Endothelial cell of umbilical vein (primary cell): ENCODE results near the gene TEDC2. TPM values are rescaled to one million over a fixed set of nuclear protein-coding genes. Genes with fewer than 3 reads are reported as not detected.

Source experiments
- BruUV-seq: library from RNA; stranded (reverse); fragments of 400-500 nt; replicated peaks from 2 replicates; lab custom pipeline; 2021; lab: Mats Ljungman, UMichigan
- CTCF ChIA-PET: fragments of 300-600, 350-600 bp; sonication (Branson Sonifier 250); formaldehyde crosslinking; loops from one replicate; lab custom pipeline; 2021; ENCODE audit warnings: antibody characterized with exemption, inconsistent platforms; lab: Charles Lee
- POLR2A ChIA-PET: fragments of 300-600, 350-600 bp; sonication (Branson Sonifier 250); formaldehyde crosslinking; loops from one replicate; lab custom pipeline; 2021; ENCODE audit warnings: antibody characterized with exemption, inconsistent platforms; lab: Charles Lee
- DNase-seq: peaks from one replicate; pipeline ENCODE4 v3.0.0-alpha.2; 2011; ENCODE audit warnings: low read depth, low spot score
- FAIRE-seq: peaks from 2 replicates; lab custom pipeline; 2011; peaks lifted over from hg19 to GRCh38; lab: Jason Lieb, UNC
- H2AFZ ChIP-seq: 2 replicates; pipeline ENCODE4 v1.6.0; 2012; ENCODE audit warnings: low read depth, low read length, control low read depth, inconsistent platforms
- H3K27ac ChIP-seq: 2 replicates; pipeline ENCODE4 v1.5.1; 2011; ENCODE audit warnings: low read depth, mild to moderate bottlenecking, control low read depth, low read length, moderate library complexity; ENCODE audit not compliant: insufficient read depth
- H3K27me3 ChIP-seq, 2 experiments: 2 replicates each; pipeline versions ENCODE4 v1.6.0 to v1.6.1; 2011; ENCODE audit warnings: low read length in 2 of 2, mixed read lengths in 1 of 2; ENCODE audit not compliant: control insufficient read depth in 2 of 2, insufficient read depth in 2 of 2
- H3K36me3 ChIP-seq, 2 experiments: 2 replicates in 1 of 2; 3 replicates in 1 of 2; pipeline ENCODE4 v1.5.1; 2011; ENCODE audit warnings: low read length in 2 of 2, mild to moderate bottlenecking in 1 of 2, moderate library complexity in 1 of 2; ENCODE audit not compliant: control insufficient read depth in 2 of 2, insufficient read depth in 2 of 2; ENCODE audit errors: extremely low read depth in 1 of 2
- H3K4me1 ChIP-seq: 3 replicates; pipeline ENCODE4 v1.5.1; 2011; ENCODE audit warnings: mild to moderate bottlenecking, low read length; ENCODE audit not compliant: control insufficient read depth, insufficient read depth; ENCODE audit errors: extremely low read depth
- H3K4me2 ChIP-seq: 2 replicates; pipeline ENCODE4 v1.6.1; 2011; ENCODE audit warnings: low read length, control low read depth, mixed read lengths; ENCODE audit not compliant: insufficient read depth
- H3K4me3 ChIP-seq, 3 experiments: fragments of 200-600 bp in 1 of 3; sonication (generic), shearing (Covaris generic) in 1 of 3; replicated peaks in 1 of 3; 2 replicates each; pipeline ENCODE4 v1.5.1; 2011 to 2016; ENCODE audit warnings: control low read depth in 3 of 3, low read length in 3 of 3, mild to moderate bottlenecking in 2 of 3, inconsistent platforms in 1 of 3, low read depth in 1 of 3, moderate library complexity in 1 of 3; ENCODE audit not compliant: insufficient read depth in 1 of 3
- H3K79me2 ChIP-seq: 2 replicates; pipeline ENCODE4 v1.6.0; 2012; ENCODE audit warnings: low read length, inconsistent platforms; ENCODE audit not compliant: control insufficient read depth, insufficient read depth
- H3K9ac ChIP-seq: replicated peaks from 2 replicates; pipeline ENCODE3; 2011; ENCODE audit warnings: low read length, control low read depth; ENCODE audit not compliant: insufficient read depth; ENCODE audit errors: extremely low read depth
- H3K9me1 ChIP-seq: replicated peaks from 3 replicates; pipeline ENCODE4 v1.6.0; 2011; ENCODE audit warnings: mild to moderate bottlenecking, low read length; ENCODE audit not compliant: control insufficient read depth, insufficient read depth; ENCODE audit errors: extremely low read depth
- H3K9me3 ChIP-seq: replicated peaks from 2 replicates; pipeline ENCODE4 v1.5.1; 2012; ENCODE audit warnings: low read length, inconsistent platforms; ENCODE audit not compliant: control insufficient read depth, insufficient read depth
- H4K20me1 ChIP-seq: replicated peaks from 2 replicates; pipeline ENCODE3; 2011; ENCODE audit warnings: mild to moderate bottlenecking, low read length; ENCODE audit not compliant: control insufficient read depth, insufficient read depth; ENCODE audit errors: extremely low read depth
- CTCF ChIP-seq, 2 donors: IDR thresholded peaks; 1 replicate in 1 of 2; 2 replicates in 1 of 2; pipeline ENCODE4 v1.5.1; 2011; ENCODE audit warnings: low read length in 2 of 2, mild to moderate bottlenecking in 2 of 2, moderate library complexity in 2 of 2, control low read depth in 1 of 2, inconsistent platforms in 1 of 2, low read depth in 1 of 2; ENCODE audit not compliant: insufficient read depth in 1 of 2; ENCODE audit errors: extremely low read depth in 1 of 2
- EZH2 ChIP-seq: IDR thresholded peaks from 2 replicates; pipeline ENCODE4 v1.6.1; 2012; ENCODE audit warnings: borderline replicate concordance, low read depth, mild to moderate bottlenecking, moderate library complexity, low read length, inconsistent platforms; ENCODE audit not compliant: severe bottlenecking
- FOS ChIP-seq: IDR thresholded peaks from 2 replicates; pipeline ENCODE4 v1.6.1; 2011; ENCODE audit warnings: mild to moderate bottlenecking, low read length, moderate library complexity, borderline replicate concordance; ENCODE audit not compliant: insufficient read depth
- GATA2 ChIP-seq: IDR thresholded peaks from 2 replicates; pipeline ENCODE4 v1.7.0; 2011; ENCODE audit warnings: low read depth, mild to moderate bottlenecking, moderate library complexity, mixed read lengths, low read length; ENCODE audit not compliant: insufficient read length, insufficient read depth
- JUN ChIP-seq: IDR thresholded peaks from 2 replicates; pipeline ENCODE4 v1.6.1; 2011; ENCODE audit warnings: borderline replicate concordance, low read depth; ENCODE audit not compliant: insufficient read length, insufficient read depth
- MAX ChIP-seq: IDR thresholded peaks from 2 replicates; pipeline ENCODE4 v1.6.1; 2011; ENCODE audit not compliant: insufficient read depth, insufficient read length
- MYC ChIP-seq: IDR thresholded peaks from one replicate; pipeline ENCODE4 v1.6.1; 2011; ENCODE audit warnings: mild to moderate bottlenecking, low read depth, low read length
- POLR2A ChIP-seq: IDR thresholded peaks from 2 replicates; pipeline ENCODE4 v1.6.1; 2012; ENCODE audit warnings: low read depth, mild to moderate bottlenecking, control low read depth, low read length
- POLR2AphosphoS5 ChIP-seq: IDR thresholded peaks from 2 replicates; pipeline ENCODE4 v1.6.1; 2012; ENCODE audit warnings: low read depth, mild to moderate bottlenecking, control low read depth, low read length, moderate library complexity; ENCODE audit not compliant: insufficient read depth
- dilution Hi-C: fragments of 300-500 bp; cut with MboI; formaldehyde crosslinking; loops from one replicate; pipeline ENCODE4 v1.15.0; 2019; ENCODE audit warnings: low sequenced_read_pairs; ENCODE audit not compliant: extremely low pct_ligation_motif_present
- intact Hi-C: fragments of 100-400 bp; cut with micrococcal nuclease; formaldehyde crosslinking; loops from one replicate; pipeline ENCODE4 v1.10.0; 2022
- polyA plus RNA-seq, 4 experiments: library from polyadenylated mRNA; depleted of rRNA in 3 of 4; stranded (reverse) in 3 of 4; unstranded in 1 of 4; fragments of >200 nt; gene quantifications; 2 replicates each; pipeline versions ENCODE4 v1.2.1 to v1.2.3, GENCODE V29; 2011 to 2012; ENCODE audit warnings: missing spikeins in 1 of 4
- total RNA-seq: library from RNA; stranded (reverse); gene quantifications from 2 replicates; pipeline ENCODE4 v1.2.3, GENCODE V29; 2021

The TEDC2 gene
- total and polyA plus RNA-seq, 2 donors (not counting 3 experiments of a cell fraction or from before 2014, with no cell fraction given): 7.6 to 12.7 TPM

- H3K9ac ChIP-seq: no peak overlapping the region
- peaks cover 9% of the 10 kb centered on the region for H3K79me2 ChIP-seq
- FAIRE-seq (no peak), DNase-seq (no peak)
- no peaks in the 10 kb centered on the region for H4K20me1 ChIP-seq
- H3K4me1 ChIP-seq: peaks cover 10% of the 10 kb centered on the region
- dilution Hi-C loops (no loop called here), intact Hi-C loops (loop anchor here (1.0 to 2.0 kb wide), 3 partner anchors 25 to 224 kb away; partner anchors contain the start of genes ABCA3 and ECI1)
- ChIA-PET POLR2A (no interaction called here), CTCF (interaction anchor here (0.6 to 2.8 kb wide), 6 partner anchors 11 to 179 kb away, joined by 3 to 10 read pairs (median 4); partner anchors contain the start of gene TEDC2)
- peak overlapping the region; percentile 74 for H2AFZ ChIP-seq
- H3K27ac ChIP-seq: no peak overlapping the region
- H3K9me3 ChIP-seq: no peaks in the 10 kb centered on the region
- TF ChIP-seq POLR2AphosphoS5 (no peak), EZH2 (no peak), FOS (no peak), GATA2 (no peak), CTCF (IDR thresholded peaks at IDR 0.05; ENCODE audit: extremely low read depth in 1 of 2, insufficient read depth in 1 of 2, low read depth in 1 of 2, low read length in 2 of 2) (no peak), MYC (no peak), POLR2A (no peak), MAX (no peak), JUN (no peak)
- peaks cover 7 to 11% of the 10 kb centered on the region in 2 experiments for H3K27me3 ChIP-seq
- BruUV-seq: no TSS peak
- H3K36me3 ChIP-seq: no peaks in the 10 kb centered on the region
- H3K4me2 ChIP-seq: peak overlapping the region; percentile 52
- H3K4me3 ChIP-seq: peak overlapping the region; percentile 33 to 72 (median 69)
- H3K9me1 ChIP-seq: no peaks in the 10 kb centered on the region
These were observed 15.8 kb downstream of the TEDC2 start for GRCh38 chr16:2475413-2476344.
